GM19351 (cell line): ENCODE measurements around the gene FAM13B.

Experiments
- ATAC-seq: cut with Tn5 transposase; IDR thresholded peaks from one replicate; pipeline ENCODE4 v1.9.1; 2021; ENCODE audit warnings: mild to moderate bottlenecking, moderate library complexity; ENCODE audit not compliant: unreplicated experiment

Gene FAM13B

GRCh38 chr5:137901011-137901817, 131.7 kb downstream of the FAM13B start:
- ATAC-seq = no peak

GRCh38 chr5:137899493-137899892, 133.4 kb downstream of the FAM13B start:
- ATAC-seq = no peak

GRCh38 chr5:137896560-137896959, 136.3 kb downstream of the FAM13B start:
- no peak for ATAC-seq

- no peak for ATAC-seq
Measured at GRCh38 chr5:137894586-137894985, 138.3 kb downstream of the FAM13B start.

- no peak for ATAC-seq
Measured at GRCh38 chr5:137891849-137892248, 141.0 kb downstream of the FAM13B start.

- ATAC-seq = no peak
Measured at GRCh38 chr5:137890845-137891244, 142.0 kb downstream of the FAM13B start.

GRCh38 chr5:137888863-137889759, 143.8 kb downstream of the FAM13B start, which contains the start of gene PKD2L2:
PKD2L2 (plus strand) TSS chr5:137889457; CDS start chr5:137889492, 35 bp downstream.
- ATAC-seq = peak; percentile 97

GRCh38 chr5:137888466-137888862, 144.4 kb downstream of the FAM13B start:
- ATAC-seq = no peak
